SIG-M5 (cell line): Measurements from ENCODE around the gene ERCC5.

Source experiments
- DNase-seq: peaks from one replicate; lab custom pipeline; 2025; lab: John Stamatoyannopoulos, UW

Gene ERCC5

DNA sequence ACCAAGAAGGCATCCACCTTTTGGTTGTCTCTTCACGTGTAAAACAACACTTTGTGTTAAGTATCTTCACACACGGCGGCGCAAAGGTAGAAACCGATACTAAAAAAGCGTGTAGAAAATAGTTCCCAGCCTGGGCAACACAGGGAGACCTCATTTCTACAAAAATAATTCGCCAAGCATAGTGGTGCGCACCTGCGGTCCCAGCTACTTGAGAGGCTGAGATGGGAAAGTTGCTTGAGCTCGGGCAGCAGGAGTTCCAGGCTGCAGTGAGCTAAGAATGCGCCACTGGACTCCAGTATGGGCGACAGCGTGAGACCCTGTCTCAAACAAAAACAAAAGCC, 573 bp upstream of the ERCC5 start:
- DNase-seq = no peak

DNA sequence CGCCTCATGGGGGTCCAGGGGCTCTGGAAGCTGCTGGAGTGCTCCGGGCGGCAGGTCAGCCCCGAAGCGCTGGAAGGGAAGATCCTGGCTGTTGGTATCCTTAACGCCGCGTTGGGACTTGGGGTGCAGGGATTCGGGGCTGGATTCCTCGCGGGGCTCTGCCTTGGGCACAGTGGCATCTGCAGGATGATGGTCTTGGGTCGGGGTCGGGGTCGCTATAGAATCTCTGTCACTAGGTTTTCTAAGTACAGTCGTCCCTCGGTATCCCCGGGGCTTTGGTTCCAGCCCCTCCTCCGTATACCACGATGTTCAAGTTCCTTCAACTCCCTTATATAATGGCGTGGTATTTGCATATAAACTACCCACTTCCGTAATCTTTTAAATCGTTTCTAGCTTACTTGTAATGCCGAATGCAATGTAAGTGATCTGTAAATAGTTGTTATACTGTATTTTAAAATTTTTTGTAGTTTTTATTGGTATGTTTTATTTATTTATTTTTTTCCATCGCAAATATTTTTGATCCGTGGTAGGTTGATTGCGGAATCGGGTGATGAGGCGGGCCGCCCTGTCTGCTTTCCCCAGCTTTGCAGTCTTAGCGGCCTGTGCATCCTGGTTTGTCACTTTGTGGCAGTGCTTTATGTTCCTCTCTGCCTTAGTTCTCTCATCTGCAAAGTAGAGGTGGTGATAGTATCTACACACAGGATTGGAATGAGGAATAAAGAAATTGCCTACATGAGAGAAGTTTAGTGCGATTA, 606 bp downstream of the ERCC5 start:
- DNase-seq = no peak

DNA sequence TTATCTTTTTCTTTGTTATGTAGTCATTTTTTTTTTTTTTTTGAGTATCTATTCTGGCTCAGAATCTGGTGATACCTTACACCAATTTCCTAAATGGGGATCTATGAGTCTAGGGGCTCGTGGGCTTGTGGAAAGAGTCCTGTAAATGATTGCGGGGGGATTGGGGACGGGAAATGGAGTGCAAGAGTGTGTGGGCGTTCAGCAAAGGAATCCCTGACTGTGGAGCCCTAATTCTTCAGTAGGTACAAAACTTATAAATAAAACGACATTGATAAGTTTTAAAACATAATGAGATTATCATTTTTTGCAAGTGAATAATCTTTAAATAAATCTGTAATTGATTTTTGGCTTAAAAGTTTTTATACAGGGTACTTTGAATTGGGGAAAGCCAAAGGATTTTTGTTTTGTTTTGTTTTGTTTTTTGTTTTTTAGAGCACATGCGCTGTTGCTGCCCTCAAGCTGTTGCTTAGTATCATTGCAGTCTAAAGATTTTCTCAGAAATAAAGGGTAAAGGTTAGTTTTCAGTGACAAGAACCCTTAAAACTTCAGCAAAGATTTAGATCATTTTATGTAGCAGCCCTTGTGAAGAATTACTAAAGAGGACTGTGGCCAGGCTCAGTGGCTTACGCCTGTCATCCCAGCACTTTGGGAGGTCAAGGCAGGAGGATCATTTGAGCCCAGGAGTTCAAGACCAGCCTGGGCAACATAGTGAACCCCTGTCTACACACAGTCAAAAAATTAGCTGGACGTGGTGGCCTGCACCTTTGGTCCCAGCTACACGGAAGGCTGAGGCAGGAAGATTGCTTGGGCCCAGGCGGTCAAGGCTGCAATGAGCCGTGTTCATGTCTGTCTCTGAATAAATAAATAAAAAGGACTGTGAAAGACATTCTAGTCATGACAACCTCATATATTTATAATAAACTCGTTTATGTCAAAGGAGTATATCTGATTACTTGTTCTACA, 1.7 kb downstream of the ERCC5 start:
- DNase-seq = no peak

DNA sequence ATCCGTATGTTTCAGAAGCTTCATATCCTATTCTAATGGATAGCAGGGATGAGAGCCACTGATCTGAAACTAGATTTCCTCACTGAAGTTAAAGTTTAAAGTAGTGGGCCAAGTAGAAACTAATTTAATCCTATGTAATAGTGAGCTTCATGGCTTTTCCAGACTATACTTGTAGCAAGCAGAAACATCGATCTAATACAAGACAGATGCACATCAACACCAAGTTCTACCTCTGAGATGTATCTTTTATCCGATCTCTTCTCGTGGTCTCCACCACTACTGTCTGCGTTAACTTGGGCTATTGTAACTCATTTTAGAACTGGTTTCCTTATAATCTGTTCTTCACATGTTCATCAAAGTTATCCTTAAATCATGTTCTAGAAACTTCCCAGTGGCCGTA, 3.1 kb downstream of the ERCC5 start:
- DNase-seq = no peak

DNA sequence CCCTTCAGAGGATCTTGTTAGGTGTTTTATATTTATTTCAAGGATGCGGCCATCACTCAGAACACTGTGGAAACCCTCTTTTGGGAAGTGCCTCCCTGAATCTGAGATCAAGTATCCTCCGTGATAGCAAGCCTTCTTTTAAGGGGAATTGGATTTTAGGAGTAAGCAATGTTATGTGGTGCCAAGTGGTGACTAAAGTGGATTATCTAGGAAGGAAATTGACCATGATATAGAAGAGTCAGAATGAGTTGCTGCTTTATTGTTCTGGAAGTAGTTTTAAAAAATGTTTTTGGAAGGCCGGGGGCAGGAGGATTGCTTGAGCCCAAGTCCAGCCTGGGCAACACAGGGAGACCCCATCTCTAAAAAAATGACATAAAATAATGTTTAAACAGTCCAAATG, 6.7 kb downstream of the ERCC5 start:
- DNase-seq = no peak

DNA sequence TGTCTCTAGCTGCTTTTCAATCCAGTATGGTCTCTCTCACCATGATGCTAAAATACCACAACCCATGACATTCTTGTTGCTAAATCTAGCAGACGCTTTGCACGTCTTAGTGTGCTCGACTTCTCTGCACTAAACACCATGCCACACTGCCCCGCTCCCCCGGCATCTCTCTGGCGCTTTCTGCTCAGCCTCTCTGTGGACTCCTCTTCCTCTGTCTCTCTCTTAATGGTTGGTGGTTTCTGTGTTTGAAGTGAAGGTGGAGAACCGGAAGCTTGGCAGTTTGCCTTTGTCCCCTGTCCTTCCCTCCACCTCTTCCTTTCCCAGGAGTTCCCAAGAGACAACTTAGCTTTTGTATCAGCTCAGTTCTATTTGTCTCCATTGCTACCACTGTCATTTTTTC, 8.8 kb downstream of the ERCC5 start:
- no peak for DNase-seq

DNA sequence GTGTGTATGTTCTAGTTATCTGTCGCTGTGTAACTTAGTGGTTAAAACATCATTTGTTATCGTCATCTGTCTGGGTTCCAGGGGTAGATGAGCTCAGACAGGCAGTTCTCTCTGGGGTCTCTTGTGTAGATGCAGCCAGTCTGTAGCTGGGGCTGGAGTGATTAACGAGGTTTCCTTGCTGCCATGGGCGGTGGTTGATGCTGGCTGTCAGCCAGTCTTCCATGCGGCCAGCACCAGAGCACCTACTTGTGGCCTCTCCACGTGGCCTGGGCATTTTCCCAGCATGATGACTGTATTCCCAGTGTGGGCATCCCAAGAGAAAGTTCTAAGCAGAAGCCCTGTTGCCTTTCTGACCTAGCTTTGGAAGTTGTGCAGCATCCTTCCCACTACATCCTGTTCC, 10.7 kb downstream of the ERCC5 start:
- no peak for DNase-seq

DNA sequence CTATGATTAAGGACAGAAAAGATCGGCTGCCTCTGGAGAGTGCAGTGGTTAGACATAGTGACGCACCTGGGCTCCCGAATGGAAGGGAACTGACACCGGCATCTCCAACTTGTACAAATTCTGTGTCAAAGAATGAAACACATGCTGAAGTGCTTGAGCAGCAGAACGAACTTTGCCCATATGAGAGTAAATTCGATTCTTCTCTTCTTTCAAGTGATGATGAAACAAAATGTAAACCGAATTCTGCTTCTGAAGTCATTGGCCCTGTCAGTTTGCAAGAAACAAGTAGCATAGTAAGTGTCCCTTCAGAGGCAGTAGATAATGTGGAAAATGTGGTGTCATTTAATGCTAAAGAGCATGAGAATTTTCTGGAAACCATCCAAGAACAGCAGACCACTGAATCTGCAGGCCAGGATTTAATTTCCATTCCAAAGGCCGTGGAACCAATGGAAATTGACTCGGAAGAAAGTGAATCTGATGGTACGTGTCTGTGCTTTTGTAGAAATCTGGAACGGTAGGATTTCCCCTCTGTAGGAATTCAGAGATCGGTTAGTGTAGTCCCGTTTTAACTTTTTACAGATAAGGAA, 16.9 kb downstream of the ERCC5 start:
- DNase-seq = no peak

DNA sequence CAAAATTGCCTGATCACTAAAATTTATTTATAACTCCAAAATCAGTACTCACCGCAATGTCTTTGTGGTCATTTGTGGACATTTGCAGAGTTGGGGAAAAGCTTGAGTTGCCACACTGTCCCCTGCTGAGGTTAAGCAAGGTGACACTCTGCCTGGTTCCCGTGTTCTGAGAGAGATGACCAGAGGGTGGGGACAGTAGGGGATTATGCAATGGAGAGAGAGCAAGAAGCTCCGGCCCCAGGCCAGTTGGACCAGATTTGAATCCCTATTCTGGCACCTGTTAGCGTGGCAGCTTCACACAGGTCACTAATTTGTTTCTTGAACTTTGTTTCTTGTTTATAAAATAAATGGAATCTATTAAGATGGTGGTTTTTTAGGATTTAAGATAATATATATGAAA, 17.8 kb downstream of the ERCC5 start:
- no peak for DNase-seq

DNA sequence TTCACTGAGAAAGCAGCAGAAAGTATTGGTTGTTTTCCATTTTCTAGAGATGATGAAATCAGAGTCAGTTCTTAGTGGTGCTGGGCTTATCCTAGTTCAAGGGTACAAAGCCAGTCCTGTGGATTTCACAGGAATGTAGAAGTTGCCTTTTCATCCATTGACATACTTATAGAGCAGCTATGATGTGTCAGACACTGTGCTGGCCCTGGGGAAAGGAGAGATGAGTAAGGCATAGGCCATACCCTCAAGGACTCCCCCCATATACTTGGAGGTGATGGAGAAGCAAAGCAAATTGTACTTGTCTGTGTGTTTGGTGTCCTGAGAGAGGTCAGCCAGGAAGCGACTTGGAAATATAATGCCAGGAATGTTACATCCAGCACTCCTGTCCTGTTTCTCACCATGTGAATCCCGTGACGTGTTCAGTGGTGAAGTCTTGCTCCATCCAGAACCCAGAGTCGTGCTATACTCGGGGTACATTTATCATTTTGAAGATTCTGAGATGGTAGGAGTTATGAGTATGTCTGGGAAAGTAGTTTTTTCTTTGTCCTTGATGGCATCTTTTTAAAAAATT, 22.6 kb downstream of the ERCC5 start:
- DNase-seq = no peak

DNA sequence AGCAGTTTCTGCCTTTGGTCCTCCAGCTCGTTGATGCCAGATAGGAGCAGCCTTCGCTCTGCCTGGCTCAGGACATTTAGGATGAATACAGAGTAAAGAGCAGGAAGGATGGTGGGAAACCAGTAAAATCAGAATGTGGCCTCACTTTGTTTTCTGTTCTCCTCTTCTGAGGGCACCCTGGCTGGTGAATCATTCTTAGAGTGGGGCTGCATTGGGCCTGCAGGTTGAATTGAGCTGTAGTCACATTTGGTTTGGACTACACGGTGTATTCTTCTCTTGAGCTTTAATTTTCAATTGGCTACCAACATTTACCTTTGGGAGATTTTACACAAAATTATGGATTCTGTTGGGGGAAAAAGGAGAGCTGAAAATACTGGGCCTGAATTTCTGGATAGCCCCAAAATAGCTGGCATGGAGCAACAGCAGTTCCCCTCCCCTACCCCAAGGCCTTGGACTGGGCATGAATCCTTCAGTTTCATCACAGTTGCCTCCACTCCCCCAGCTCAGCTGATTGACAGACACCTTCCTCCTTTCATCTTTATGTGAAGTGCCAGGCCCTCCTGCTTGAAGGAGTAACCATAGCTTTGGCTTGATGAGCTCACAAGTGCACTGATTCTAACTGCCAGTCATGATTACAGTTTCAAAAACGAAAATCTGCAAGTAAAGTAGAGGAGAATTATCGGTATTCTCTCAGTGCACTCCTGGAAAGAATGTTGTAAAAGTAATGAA, 24.3 kb downstream of the ERCC5 start:
- DNase-seq = no peak

DNA sequence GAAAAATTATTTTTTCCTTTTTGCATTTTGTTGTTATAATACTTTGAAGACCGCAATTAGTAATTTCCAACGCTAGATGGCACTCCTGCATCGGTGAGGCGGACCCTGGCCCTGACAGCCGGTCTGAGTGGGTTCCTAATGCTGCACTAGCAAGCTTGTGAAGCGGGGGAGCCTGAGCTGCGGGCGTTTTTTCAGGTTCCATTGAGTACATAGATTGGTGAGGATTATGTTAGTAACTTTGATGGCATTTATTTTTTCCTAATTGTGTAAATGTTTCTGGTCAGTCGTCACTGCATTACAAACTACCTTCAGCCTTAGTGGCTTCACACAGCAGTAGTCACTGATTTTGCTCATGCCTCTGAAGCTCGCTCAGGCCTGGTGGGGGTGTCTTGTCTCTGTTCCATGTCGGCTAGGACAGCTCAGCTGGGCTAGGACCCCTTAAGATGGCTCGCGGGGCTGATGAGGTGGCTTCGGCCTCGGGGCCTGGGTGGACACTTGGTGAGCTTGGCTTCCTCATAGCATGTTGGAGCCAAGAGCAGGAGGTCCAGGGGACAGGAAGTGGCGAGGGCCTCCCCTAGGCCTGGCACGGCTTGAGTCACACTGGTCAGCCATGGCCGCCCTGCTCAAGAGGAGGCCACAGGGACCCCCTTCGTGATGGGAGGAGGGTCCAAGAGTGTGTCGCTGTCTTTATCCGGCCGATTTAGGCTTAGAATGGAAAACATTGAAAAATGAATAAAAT, 25.0 kb downstream of the ERCC5 start:
- no peak for DNase-seq

DNA sequence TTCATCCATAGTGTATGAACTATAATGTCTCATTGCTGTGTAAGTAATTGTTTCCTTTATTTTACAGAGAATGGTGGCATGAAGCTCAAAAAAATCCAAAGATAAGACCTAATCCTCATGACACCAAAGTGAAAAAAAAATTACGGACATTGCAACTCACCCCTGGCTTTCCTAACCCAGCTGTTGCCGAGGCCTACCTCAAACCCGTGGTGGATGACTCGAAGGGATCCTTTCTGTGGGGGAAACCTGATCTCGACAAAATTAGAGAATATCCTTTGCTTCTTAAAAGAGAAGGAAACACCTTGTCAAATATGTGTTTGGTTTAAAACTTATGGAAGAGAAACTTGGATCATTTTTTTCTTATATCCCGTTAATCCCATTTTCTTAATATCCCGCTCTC, 26.3 kb downstream of the ERCC5 start:
- no peak for DNase-seq

DNA sequence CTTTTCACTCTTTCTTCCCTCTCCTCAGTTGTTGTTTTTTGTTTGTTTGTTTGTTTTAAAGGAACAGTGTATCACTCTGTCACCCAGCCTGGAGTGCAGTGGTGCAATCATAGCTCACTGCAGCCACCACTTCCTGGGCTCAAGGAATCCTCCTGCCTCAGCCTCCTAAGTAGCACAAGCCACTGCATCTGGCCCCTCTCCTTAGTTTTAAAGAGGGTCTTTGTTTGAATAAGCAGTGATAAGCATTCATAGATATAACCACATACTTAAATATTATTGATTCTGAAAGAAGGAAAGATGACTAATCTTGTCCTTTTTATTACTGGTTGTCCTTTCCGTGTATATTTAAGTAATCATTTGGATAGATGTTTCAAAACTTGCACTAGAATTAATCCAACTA, 26.7 kb downstream of the ERCC5 start:
- no peak for DNase-seq

DNA sequence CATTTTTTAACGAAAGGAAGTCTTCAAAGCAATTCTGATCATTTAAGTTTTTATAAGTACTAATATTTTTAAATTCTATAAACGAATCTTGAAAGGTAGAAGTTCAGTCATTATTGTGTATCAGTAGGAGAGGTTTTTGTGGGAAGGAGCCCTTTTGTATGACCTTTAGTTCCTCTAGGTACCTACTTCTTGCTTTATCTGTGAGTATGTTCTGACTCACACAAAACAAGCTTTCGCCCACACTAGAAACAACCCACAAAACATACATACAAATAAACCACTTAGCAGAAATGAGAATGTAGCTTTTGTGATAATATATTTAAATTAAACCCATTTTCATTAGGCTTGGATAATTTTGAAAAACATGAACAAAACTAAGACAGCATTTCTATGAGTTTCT, 27.8 kb downstream of the ERCC5 start:
- no peak for DNase-seq

DNA sequence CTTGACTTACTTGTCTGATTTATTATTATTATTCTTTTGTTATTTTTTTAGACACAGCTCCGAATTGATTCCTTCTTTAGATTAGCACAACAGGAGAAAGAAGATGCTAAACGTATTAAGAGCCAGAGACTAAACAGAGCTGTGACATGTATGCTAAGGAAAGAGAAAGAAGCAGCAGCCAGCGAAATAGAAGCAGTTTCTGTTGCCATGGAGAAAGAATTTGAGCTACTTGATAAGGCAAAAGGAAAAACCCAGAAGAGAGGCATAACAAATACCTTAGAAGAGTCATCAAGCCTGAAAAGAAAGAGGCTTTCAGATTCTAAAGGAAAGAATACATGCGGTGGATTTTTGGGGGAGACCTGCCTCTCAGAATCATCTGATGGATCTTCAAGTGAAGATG, 29.4 kb downstream of the ERCC5 start:
- DNase-seq = no peak

DNA sequence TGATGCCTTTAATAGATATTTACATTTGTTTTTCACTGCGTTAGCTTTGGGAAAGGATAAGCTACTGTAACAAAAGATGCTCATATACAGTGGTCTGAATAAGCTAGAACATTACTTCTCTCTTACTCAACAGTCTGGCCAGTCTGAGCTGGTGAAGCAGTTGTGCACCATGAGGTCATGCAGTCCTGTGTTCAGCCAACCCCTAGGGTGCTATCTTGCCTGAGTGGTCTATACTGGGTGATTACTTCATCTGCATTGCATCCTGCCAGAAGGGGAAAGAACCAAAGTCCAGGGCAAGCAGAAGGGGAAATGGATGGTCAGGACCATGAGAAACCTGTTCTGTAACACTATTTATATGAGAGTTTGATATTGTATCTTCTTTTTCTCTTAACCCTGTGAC, 31.5 kb downstream of the ERCC5 start:
- DNase-seq = no peak

DNA sequence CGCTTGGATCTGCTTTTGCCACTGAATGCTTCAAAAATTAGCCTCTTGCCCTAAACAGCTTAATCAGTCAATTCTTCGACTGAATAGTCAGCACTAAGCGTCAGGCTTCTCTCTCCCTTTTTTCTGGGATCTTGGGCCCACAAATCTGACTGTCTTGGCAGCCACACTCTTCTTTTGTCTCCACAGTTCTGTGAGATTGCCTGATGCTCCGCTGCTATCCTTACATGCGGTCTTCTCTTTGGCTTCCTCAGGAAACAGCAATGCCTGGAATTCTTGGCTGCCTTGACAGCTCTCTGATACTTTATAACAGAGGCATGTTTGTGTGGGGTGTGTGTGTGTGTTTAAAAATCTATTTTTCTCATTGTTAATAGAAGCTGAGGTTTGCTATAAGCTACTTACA, 32.6 kb downstream of the ERCC5 start:
- no peak for DNase-seq

DNA sequence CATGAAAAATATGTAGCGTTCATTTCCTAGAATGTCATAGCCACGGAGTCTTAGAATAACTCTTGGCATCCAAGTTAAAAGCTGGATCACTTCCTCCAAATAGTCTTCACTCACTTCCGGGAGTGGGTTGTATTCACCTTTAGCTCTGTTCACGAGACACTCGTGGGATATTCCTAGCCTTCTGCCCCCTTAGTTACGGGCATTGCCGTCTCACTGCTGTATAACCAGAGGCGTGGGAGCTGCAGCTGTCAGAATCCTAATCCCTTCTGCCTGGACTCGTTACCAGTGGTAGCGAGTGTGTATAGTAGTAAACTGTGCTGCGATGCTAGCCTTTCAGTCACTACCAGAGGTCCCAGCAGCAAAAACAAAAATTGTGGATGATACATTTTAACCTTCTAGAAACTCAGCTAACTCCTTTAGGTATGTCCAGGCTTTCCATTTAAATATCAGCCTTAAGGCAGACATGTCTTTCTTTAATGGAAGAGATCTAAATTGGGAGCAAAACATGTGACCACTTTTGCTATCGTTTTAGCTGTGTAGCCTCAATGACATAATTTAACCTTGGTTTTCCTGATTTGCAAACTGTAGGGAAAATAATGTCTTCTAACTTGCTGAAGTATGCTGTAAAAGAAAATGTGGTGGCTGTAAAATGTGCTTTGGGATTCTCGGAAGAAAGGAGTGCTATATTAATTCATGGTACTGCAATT, 34.1 kb downstream of the ERCC5 start:
- no peak for DNase-seq

DNA sequence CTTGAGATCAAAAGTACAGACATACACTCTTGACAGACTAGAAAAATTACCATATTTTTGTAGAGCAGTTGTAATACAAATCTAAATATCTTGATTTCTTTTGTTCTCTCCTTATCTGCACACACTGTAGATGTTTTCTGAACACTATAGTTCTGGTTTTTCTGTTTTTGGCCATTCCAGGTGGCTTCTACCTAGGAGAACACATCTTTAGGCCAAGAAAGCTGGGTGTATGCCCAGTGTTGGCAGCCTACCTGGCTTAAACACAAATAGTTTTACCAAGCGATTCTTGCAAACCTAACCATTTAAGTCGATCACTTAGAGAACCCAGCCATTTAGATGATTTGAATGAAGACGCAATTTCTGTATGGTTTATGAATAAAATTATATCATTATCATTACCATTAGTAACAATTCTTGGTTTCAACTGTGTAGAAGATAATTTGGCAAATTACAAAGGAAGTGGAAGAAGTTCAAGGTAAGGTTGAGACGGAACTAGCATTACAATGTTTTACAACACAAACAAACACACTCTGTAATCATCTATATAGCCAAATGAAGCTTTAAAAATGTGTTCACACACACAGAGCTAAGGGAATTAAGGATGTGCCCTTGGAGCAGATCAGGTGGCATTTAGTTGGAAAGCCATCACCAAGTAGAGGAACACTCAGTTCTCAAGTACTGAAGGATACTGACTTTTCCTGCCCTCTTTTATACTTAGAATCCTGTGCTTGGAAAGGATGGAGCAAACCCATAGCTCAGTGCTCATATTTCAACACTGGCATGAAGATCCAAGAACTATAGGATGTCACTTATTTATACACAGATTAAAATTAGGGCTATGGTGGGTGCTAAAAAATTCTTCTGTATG, 36.2 kb downstream of the ERCC5 start:
- no peak for DNase-seq
